ENCODE results near the gene KCNV2.

- no peak for TF ChIP-seq CTCF (IDR thresholded peaks at IDR 0.05; ENCODE audit: insufficient read depth, low read depth, low read length)
- no peak for TF ChIP-seq EZH2 (IDR thresholded peaks at IDR 0.05; ENCODE audit: insufficient read depth, low read length)
These were observed 15.2 kb downstream of the KCNV2 start for GRCh38 chr9:2732492-2732891.
